ENCODE data around the gene ZNF888.

Gene ZNF888

GRCh38 chr19:52961981-52962380, 38.8 kb upstream of the ZNF888 start:
- peak; percentile 37 for ATAC-seq
- TF ChIP-seq TSHZ2 (CRISPR knock-in tag; IDR thresholded peaks at IDR 0.05) = no peak
- TF ChIP-seq ZNF8 (CRISPR knock-in tag; IDR thresholded peaks at IDR 0.05) = no peak
- no peak for TF ChIP-seq ZFP30 (CRISPR knock-in tag; IDR thresholded peaks at IDR 0.05)
- no peak for TF ChIP-seq ZNF565 (CRISPR knock-in tag; conservative IDR thresholded peaks at IDR 0.05; ENCODE audit: low read depth)
- TF ChIP-seq, protein P1, sequence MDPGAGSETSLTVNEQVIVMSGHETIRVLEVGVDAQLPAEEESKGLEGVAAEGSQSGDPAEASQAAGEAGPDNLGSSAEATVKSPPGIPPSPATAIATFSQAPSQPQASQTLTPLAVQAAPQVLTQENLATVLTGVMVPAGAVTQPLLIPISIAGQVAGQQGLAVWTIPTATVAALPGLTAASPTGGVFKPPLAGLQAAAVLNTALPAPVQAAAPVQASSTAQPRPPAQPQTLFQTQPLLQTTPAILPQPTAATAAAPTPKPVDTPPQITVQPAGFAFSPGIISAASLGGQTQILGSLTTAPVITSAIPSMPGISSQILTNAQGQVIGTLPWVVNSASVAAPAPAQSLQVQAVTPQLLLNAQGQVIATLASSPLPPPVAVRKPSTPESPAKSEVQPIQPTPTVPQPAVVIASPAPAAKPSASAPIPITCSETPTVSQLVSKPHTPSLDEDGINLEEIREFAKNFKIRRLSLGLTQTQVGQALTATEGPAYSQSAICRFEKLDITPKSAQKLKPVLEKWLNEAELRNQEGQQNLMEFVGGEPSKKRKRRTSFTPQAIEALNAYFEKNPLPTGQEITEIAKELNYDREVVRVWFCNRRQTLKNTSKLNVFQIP (CRISPR knock-in tag; IDR thresholded peaks at IDR 0.05; ENCODE audit: borderline replicate concordance, low read depth) = no peak
- no peak for TF ChIP-seq OSR1 (CRISPR knock-in tag; IDR thresholded peaks at IDR 0.05)
- TF ChIP-seq RARB (CRISPR knock-in tag; IDR thresholded peaks at IDR 0.05) = no peak
- TF ChIP-seq CSDC2 (CRISPR knock-in tag; IDR thresholded peaks at IDR 0.05) = no peak
- TF ChIP-seq ZNF70 (CRISPR knock-in tag; IDR thresholded peaks at IDR 0.05) = no peak
- TF ChIP-seq TCF4 (CRISPR knock-in tag; IDR thresholded peaks at IDR 0.05; ENCODE audit: borderline replicate concordance) = no peak
- TF ChIP-seq ZC3H10 (CRISPR knock-in tag; IDR thresholded peaks at IDR 0.05) = no peak
- TF ChIP-seq PPARA (CRISPR knock-in tag; IDR thresholded peaks at IDR 0.05; ENCODE audit: borderline replicate concordance) = no peak
- TF ChIP-seq ZFP3 (CRISPR knock-in tag; IDR thresholded peaks at IDR 0.05) = no peak
- TF ChIP-seq TOX (CRISPR knock-in tag; IDR thresholded peaks at IDR 0.05; ENCODE audit: borderline replicate concordance) = no peak
- TF ChIP-seq ESRRG (CRISPR knock-in tag; IDR thresholded peaks at IDR 0.05) = no peak
- no peak for TF ChIP-seq BACH2 (CRISPR knock-in tag; IDR thresholded peaks at IDR 0.05; ENCODE audit: borderline replicate concordance)

- TF ChIP-seq PATZ1 (CRISPR knock-in tag; IDR thresholded peaks at IDR 0.05; ENCODE audit: borderline replicate concordance) = no peak
- no peak for TF ChIP-seq SNAI2 (CRISPR knock-in tag; IDR thresholded peaks at IDR 0.05)
- TF ChIP-seq CREB5 (CRISPR knock-in tag; IDR thresholded peaks at IDR 0.05; ENCODE audit: low read depth) = no peak
- TF ChIP-seq GLIS3 (CRISPR knock-in tag; IDR thresholded peaks at IDR 0.05) = no peak
- TF ChIP-seq TOX (CRISPR knock-in tag; IDR thresholded peaks at IDR 0.05; ENCODE audit: borderline replicate concordance) = no peak
- TF ChIP-seq ZNF70 (CRISPR knock-in tag; IDR thresholded peaks at IDR 0.05) = no peak
- no peak for TF ChIP-seq ARNTL (CRISPR knock-in tag; IDR thresholded peaks at IDR 0.05; ENCODE audit: borderline replicate concordance, low read depth)
- no peak for TF ChIP-seq ZC3H10 (CRISPR knock-in tag; IDR thresholded peaks at IDR 0.05)
- TF ChIP-seq, protein P2, sequence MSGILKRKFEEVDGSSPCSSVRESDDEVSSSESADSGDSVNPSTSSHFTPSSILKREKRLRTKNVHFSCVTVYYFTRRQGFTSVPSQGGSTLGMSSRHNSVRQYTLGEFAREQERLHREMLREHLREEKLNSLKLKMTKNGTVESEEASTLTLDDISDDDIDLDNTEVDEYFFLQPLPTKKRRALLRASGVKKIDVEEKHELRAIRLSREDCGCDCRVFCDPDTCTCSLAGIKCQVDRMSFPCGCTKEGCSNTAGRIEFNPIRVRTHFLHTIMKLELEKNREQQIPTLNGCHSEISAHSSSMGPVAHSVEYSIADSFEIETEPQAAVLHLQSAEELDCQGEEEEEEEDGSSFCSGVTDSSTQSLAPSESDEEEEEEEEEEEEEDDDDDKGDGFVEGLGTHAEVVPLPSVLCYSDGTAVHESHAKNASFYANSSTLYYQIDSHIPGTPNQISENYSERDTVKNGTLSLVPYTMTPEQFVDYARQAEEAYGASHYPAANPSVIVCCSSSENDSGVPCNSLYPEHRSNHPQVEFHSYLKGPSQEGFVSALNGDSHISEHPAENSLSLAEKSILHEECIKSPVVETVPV (CRISPR knock-in tag; IDR thresholded peaks at IDR 0.05) = no peak
- TF ChIP-seq TSHZ2 (CRISPR knock-in tag; IDR thresholded peaks at IDR 0.05) = no peak
- no peak for TF ChIP-seq ZNF565 (CRISPR knock-in tag; conservative IDR thresholded peaks at IDR 0.05; ENCODE audit: low read depth)
- TF ChIP-seq, protein P1 (CRISPR knock-in tag; IDR thresholded peaks at IDR 0.05; ENCODE audit: borderline replicate concordance, low read depth) = no peak
- no peak for ATAC-seq
These were observed 36.5 kb upstream of the ZNF888 start for GRCh38 chr19:52959613-52960295.

Measured in SK-N-SH treated with all-trans-retinoic acid at 6 μM for 48 hours (cell line).